GM18508 (cell line): ENCODE results near the gene TPRX1.
"Not testable (repeated sequence)": the region's sequence is repeated elsewhere in the genome, so short reads cannot be mapped to it uniquely, and the experiment has no call there.

Source experiments
- ATAC-seq: cut with Tn5 transposase; IDR thresholded peaks from one replicate; pipeline ENCODE4 v1.9.1; 2021; ENCODE audit warnings: moderate number of reproducible peaks; ENCODE audit not compliant: insufficient read depth, unreplicated experiment

TPRX1 gene

DNA sequence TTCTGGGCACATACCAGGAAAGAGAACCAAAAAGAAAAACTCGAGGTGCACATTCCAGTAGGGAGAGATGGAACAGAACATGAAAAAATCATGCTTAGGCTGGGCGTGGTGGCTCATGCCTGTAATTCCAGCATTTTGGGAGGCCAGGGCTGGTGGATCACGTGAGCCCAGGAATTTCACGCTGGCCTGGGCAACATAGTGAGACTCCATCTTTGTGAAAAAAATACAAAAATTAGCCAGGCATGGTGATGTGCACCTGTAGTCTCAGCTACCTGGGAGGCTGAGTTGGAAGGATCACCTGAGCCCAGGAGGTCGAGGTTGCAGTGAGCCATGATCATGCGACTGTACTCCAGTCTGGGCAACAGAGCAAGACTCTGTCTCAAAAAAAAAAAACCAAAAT is 33.1 kb downstream of the TPRX1 start:
- ATAC-seq = not testable (repeated sequence)

DNA sequence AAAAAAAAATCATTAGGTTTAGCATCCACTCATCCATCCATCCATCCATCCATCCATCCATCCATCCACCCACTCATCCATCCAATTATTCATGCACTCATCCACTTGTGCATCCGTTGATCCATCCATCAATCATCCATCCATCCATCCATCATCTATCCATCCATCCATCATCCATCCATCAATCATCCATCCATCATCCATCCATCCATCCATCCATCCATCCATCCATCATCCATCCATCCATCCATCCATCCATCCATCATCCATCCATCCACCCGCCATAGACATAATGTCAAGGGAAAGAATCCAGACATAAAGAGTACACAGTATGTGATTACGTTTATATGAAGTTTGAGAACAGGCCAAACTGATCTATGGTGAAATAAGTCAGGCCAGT is 34.8 kb downstream of the TPRX1 start:
- ATAC-seq = no peak

- ATAC-seq = no peak
Measured at GRCh38 chr19:47768604-47769003, 35.7 kb downstream of the TPRX1 start.

- ATAC-seq = no peak
Measured at GRCh38 chr19:47767349-47767748, 37.0 kb downstream of the TPRX1 start.

DNA sequence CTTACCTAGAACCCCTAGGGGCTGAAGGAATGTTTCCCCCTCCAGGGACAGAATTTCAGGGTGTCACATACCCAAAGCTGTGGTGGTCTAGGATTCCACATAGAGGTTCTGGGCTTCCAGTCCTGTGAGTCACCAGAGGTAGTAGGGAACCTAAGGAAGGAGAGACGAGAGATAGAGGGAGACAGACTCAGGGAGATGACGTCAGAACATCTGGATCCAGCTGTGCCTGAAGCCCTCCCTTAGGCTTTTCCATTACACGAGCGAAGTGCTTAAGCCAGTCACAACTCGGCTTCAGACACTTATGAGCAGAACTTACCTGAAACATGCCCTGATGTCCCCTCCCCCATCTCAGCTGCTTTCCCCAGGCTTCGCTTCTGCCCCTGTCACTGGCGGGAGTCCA is 37.7 kb downstream of the TPRX1 start:
- no peak for ATAC-seq

DNA sequence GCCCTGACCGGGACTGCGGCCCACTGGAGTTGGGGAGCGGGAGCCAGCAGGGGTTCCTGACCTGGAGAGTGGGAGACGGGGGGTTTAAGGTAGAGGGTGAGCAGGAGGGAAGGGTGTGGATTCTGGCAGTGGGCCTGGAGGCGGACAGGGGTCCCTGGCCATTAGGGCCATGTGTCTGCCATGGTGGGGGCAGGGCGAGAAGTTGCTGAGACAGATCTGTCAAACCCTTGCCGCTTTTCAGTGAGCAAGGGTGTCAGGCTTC is 38.1 kb downstream of the TPRX1 start:
- ATAC-seq = no peak

GRCh38 chr19:47765523-47766358 is 38.6 kb downstream of the TPRX1 start:
- ATAC-seq = no peak

- ATAC-seq = not testable (repeated sequence)
Measured at GRCh38 chr19:47764705-47765104, 39.6 kb downstream of the TPRX1 start.

- no peak for ATAC-seq
Measured at GRCh38 chr19:47762615-47763308, 41.6 kb downstream of the TPRX1 start.

- no peak for ATAC-seq
Measured at GRCh38 chr19:47762151-47762550, 42.2 kb downstream of the TPRX1 start.

- ATAC-seq = no peak
Measured at GRCh38 chr19:47761566-47761965, 42.8 kb downstream of the TPRX1 start.

- ATAC-seq = no peak
Measured at GRCh38 chr19:47760632-47760999, 43.7 kb downstream of the TPRX1 start.

DNA sequence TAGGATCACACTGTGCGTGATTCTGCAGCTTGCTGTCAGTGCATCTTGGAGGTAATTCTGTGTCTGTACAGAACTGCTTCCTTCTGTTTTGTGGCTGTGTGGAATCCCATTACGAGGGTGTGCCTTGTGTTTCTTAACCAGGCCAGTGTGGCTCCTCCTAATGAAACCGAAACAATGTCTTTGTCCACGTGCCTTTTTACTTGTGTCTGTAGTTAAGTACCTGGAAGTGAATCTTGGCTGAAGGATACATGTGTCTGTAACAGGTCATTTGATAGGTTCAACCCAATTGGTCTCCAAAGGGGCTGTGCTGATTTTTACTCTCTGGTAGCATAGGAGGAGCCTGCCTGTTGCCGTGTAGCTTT is 45.9 kb downstream of the TPRX1 start:
- ATAC-seq = no peak

GRCh38 chr19:47757617-47758442 is 46.5 kb downstream of the TPRX1 start:
- no peak for ATAC-seq

- ATAC-seq = no peak
Measured at GRCh38 chr19:47756953-47757608, 47.3 kb downstream of the TPRX1 start.

- ATAC-seq = no peak
Measured at GRCh38 chr19:47756627-47756929, 47.8 kb downstream of the TPRX1 start.

DNA sequence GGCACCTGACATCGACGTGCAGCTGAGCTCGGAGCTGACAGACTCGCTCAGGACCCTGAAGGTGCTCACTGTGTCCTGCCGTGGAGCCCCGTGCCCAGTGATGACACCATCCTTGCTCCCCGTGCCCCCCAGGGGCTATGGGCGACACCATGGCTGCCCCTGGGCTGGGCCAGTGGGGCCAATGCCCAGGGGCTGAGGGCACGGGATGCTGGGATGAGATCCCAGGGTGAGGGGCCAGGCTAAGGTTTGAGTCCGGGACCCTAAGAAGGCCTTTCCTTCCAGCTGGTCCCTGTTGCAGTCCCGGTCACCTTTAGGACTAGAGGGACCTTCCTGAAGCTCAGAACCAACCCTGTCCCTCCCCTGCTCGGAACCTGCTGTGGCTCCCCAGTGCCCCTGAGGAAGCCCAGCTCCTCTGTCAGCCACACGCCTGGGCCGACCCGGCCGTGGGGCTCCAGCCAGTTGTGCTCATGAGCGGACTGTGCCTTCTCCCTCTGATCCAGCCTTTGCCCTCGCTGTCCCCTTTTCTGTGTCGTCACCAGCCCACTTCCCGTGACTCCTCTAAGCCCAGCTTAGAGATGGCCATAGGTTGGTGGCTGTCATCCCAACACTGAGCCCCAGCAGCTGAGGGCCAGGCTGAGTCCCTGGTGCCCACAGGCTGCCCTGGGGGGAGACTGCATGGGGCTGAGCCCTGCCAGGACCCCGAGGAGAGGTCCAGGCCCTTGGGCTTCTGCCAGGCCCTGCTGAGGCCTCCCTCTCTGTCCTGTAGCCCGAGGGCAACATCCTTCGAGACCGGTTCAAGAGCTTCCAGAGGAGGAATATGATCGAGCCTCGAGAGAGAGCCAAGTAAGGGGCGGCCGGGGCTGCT is 48.4 kb downstream of the TPRX1 start:
- ATAC-seq = no peak

GRCh38 chr19:47755065-47755761 is 49.1 kb downstream of the TPRX1 start:
- ATAC-seq = no peak

GRCh38 chr19:47754206-47755064 is 49.9 kb downstream of the TPRX1 start:
- ATAC-seq = no peak
